Measurements from ENCODE around the gene MUC5AC. TPM values are rescaled to one million over a fixed set of nuclear protein-coding genes. Genes with fewer than 3 reads are reported as not detected.
"Not testable (repeated sequence)": the region's sequence is repeated elsewhere in the genome, so short reads cannot be mapped to it uniquely, and the experiment has no call there.

MUC5AC gene
- total RNA-seq, 3 donors from 2014 or later: under 0.01 TPM; not detected in 1

DNA sequence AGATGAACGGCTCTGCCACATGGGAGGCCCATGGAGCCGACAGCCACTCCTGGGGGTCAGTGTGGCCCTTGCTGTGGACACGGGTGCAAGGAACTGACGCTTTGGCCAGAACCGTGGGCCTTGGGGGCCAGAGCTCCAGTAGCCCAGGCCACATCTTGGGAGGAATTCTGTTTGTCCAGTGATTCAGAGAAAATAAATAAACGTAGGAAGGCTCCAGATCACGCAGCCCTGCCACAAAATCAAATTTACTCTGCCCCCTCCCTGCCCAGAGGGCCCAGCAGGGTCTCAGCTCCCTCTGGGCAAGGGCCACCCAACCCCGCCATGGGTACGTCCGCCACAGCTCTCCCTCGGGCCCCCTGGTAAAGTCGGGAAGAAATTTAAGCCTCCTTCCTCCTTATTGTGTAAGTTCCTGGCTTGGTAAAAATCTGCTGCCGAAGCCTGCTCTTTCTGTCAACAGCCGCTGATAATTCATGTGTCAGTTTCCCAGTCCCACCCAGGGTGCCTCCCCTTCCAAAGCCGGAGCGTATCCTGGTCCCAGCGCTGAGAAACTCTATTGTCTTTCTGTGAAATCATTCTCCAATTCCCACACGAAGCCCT, 6.9 kb upstream of the MUC5AC start:
- Mint-ChIP-seq H3K4me3 (no peak overlapping the region), H3K9me3 (no peaks in the 10 kb centered on the region), H3K36me3 (ENCODE audit: insufficient read depth) (no peaks in the 10 kb centered on the region), H3K4me1 (ENCODE audit: low read depth) (peaks cover 2% of the 10 kb centered on the region), H3K27me3 (ENCODE audit: low read depth) (peaks cover 8% of the 10 kb centered on the region)
- ATAC-seq (no peak), DNase-seq (no peak)

DNA sequence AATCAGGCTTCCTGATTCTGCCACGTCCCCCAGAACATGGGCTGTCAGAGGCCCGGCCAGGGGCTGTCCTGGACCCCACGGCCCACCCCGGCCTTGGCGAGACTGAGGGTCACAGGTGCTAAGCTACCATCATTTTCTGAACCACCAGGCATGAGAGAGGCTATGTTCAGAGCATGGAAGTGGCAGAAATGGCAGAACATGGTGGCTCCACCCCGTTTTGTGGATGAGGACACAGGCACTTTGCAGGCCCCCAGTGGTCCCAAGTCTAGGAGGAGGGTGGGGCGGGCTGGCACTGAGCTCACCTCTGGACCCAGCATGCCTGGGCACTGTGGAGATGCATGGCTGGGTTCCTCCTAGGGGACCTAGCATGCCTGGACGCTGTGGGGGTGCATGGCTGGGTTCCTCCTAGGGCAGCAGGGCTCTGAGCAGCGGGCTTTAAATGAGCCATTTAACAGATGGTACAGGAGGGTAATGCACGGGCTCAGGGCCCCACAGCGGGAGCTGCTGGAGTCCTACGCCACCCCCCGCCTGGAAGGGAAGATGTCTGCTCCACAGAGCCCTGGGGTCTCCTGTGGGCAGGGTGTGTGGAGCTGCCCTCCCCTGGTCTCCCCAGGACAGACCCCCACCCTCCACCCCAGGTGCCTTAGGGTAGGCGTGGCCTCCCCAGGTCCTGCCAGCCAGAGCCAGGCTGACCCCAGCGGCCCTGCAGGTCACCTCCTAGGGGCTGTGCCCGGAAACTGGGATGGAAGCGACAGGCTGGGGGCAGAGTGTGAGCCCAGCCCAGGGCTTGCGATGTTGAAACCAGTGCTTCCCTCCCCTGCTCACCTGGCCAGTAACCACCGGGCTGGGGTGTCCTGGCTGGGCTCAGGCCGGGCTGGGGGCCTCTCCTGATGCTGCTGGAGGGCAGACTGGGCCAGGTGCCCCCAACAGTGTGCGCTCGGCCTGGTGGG, 6.1 kb upstream of the MUC5AC start:
- no peak for DNase-seq
- Mint-ChIP-seq H3K4me3 (no peak overlapping the region), H3K9me3 (no peaks in the 10 kb centered on the region), H3K27me3 (ENCODE audit: low read depth) (peaks cover 8% of the 10 kb centered on the region), H3K4me1 (ENCODE audit: low read depth) (peaks cover 2% of the 10 kb centered on the region), H3K36me3 (ENCODE audit: insufficient read depth) (no peaks in the 10 kb centered on the region)
- ATAC-seq: no peak

GRCh38 chr11:1152316-1153104, 5.2 kb upstream of the MUC5AC start:
- Mint-ChIP-seq H3K9me3 (no peaks in the 10 kb centered on the region), H3K4me1 (ENCODE audit: low read depth) (peaks cover 2% of the 10 kb centered on the region), H3K27me3 (ENCODE audit: low read depth) (peaks cover 7% of the 10 kb centered on the region), H3K4me3 (no peak overlapping the region), H3K36me3 (ENCODE audit: insufficient read depth) (no peaks in the 10 kb centered on the region)
- DNase-seq (no peak), ATAC-seq (peak; percentile 25 to 42)

- Mint-ChIP-seq H3K9me3 (no peaks in the 10 kb centered on the region), H3K4me1 (ENCODE audit: low read depth) (peaks cover 2% of the 10 kb centered on the region), H3K27me3 (ENCODE audit: low read depth) (peaks cover 7% of the 10 kb centered on the region), H3K4me3 (no peak overlapping the region), H3K36me3 (ENCODE audit: insufficient read depth) (no peaks in the 10 kb centered on the region)
- DNase-seq: no peak
- no peak for ATAC-seq
Observed at GRCh38 chr11:1153105-1153950, 4.4 kb upstream of the MUC5AC start.

- ATAC-seq: no peak
Observed at GRCh38 chr11:1153951-1154493, 3.7 kb upstream of the MUC5AC start.

GRCh38 chr11:1154656-1155055, 3.1 kb upstream of the MUC5AC start:
- not testable (repeated sequence) for H3K27me3 Mint-ChIP-seq (ENCODE audit: low read depth); ATAC-seq; H3K9me3 Mint-ChIP-seq; H3K4me3 Mint-ChIP-seq; H3K36me3 Mint-ChIP-seq (ENCODE audit: insufficient read depth); H3K4me1 Mint-ChIP-seq (ENCODE audit: low read depth); DNase-seq

More at GRCh38 chr11:1153951-1154493, 3.7 kb upstream of the MUC5AC start:
- peaks cover 2% of the 10 kb centered on the region for H3K4me1 Mint-ChIP-seq (ENCODE audit: low read depth)
- no peak for DNase-seq
- no peak overlapping the region for H3K4me3 Mint-ChIP-seq
- no peaks in the 10 kb centered on the region for H3K36me3 Mint-ChIP-seq (ENCODE audit: insufficient read depth)
- peaks cover 7% of the 10 kb centered on the region for H3K27me3 Mint-ChIP-seq (ENCODE audit: low read depth)
- H3K9me3 Mint-ChIP-seq: no peaks in the 10 kb centered on the region

DNA sequence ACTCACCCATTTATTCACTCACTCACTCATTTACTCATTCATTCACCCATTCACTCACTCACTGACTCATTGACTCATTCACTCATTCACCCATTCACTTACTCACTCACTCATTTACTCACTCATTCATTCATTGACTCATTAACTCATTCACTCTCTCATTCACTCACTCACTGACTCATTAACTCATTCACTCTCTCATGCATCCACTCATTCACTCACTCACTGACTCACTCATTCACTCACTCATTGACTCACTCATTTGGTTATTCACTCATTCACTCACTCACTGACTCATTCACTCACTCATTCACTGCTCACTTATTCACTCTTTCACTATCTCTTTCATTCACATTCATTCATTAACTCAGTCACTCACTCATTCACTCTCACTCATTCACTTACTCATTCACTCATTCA, 2.5 kb upstream of the MUC5AC start:
- H3K27me3 Mint-ChIP-seq (ENCODE audit: low read depth): peaks cover 7% of the 10 kb centered on the region
- H3K36me3 Mint-ChIP-seq (ENCODE audit: insufficient read depth): no peaks in the 10 kb centered on the region
- no peaks in the 10 kb centered on the region for H3K9me3 Mint-ChIP-seq
- peaks cover 2% of the 10 kb centered on the region for H3K4me1 Mint-ChIP-seq (ENCODE audit: low read depth)
- DNase-seq (no peak), ATAC-seq (no peak)
- no peak overlapping the region for H3K4me3 Mint-ChIP-seq

GRCh38 chr11:1156506-1157340, 1.0 kb upstream of the MUC5AC start:
- H3K4me3 Mint-ChIP-seq: no peak overlapping the region
- peaks cover 5% of the 10 kb centered on the region for H3K27me3 Mint-ChIP-seq (ENCODE audit: low read depth)
- ATAC-seq (no peak), DNase-seq (no peak)
- H3K36me3 Mint-ChIP-seq (ENCODE audit: insufficient read depth): no peaks in the 10 kb centered on the region
- H3K4me1 Mint-ChIP-seq (ENCODE audit: low read depth): peaks cover 2% of the 10 kb centered on the region
- no peaks in the 10 kb centered on the region for H3K9me3 Mint-ChIP-seq

- peaks cover 2% of the 10 kb centered on the region for H3K4me1 Mint-ChIP-seq (ENCODE audit: low read depth)
- H3K4me3 Mint-ChIP-seq: no peak overlapping the region
- ATAC-seq: no peak
- H3K27me3 Mint-ChIP-seq (ENCODE audit: low read depth): peaks cover 5% of the 10 kb centered on the region
- DNase-seq: no peak
- H3K9me3 Mint-ChIP-seq: no peaks in the 10 kb centered on the region
- no peaks in the 10 kb centered on the region for H3K36me3 Mint-ChIP-seq (ENCODE audit: insufficient read depth)
Observed at GRCh38 chr11:1157341-1157644, 460 bp upstream of the MUC5AC start.

DNA sequence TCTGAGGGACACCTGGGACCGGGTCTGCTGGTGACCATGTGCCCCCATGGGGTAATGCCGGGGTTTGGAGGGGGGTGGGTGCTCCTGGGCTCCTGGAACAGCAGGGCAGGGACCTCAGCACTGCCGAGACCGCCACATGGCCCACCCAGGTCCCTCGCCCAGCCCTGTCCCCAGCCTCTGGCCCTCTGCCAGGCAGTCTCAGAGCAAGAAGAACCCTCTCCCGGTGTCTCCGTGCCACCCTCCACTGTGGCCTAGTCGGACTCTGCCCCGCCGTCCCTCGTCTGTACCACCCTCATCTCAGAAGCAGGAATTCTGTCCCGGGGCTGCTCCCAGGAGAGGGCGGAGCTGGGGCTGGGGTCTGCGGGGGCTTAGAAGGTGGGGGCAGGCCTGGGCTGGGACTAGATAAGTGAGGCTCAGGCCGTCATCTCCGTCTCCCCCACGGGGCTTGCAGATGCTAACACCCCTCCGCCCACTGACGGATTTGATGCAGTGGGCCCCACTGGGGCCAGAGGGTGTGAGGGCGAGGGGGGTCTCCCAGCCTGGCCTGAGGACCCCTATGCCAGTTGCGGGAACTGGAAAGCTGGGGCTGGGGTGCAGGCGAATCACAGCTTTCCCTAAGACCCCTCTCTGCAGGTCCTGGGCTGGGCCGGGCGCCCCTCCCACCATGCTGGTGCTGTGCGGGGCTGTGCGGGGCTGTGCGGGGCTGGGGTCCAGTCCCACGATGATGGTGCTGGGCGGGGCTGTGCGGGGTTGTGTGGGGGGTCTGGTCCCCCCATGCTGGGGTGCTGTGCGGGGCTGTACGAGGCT, 1.1 kb downstream of the MUC5AC start:
- no peaks in the 10 kb centered on the region for H3K9me3 Mint-ChIP-seq
- no peak overlapping the region for H3K4me3 Mint-ChIP-seq
- ATAC-seq (no peak), DNase-seq (no peak)
- no peaks in the 10 kb centered on the region for H3K27me3 Mint-ChIP-seq (ENCODE audit: low read depth)
- H3K36me3 Mint-ChIP-seq (ENCODE audit: insufficient read depth): no peaks in the 10 kb centered on the region
- no peaks in the 10 kb centered on the region for H3K4me1 Mint-ChIP-seq (ENCODE audit: low read depth)

- not testable (repeated sequence) for H3K36me3 Mint-ChIP-seq (ENCODE audit: insufficient read depth); ATAC-seq
Observed at GRCh38 chr11:1159488-1160220, 1.9 kb downstream of the MUC5AC start.

More at GRCh38 chr11:1159488-1160220, 1.9 kb downstream of the MUC5AC start:
- H3K4me1 Mint-ChIP-seq (ENCODE audit: low read depth); H3K9me3 Mint-ChIP-seq; H3K27me3 Mint-ChIP-seq (ENCODE audit: low read depth); DNase-seq; H3K4me3 Mint-ChIP-seq: not testable (repeated sequence)
